H9 (cell line): Measurements from ENCODE around the gene SYCE1. TPM values are rescaled to one million over a fixed set of nuclear protein-coding genes. Genes with fewer than 3 reads are reported as not detected.

Source experiments
- DNase-seq: peaks from one replicate; pipeline ENCODE4 v3.0.0-alpha.2; 2017
- H2AFZ ChIP-seq: one replicate; pipeline ENCODE4 v1.6.1; 2013; ENCODE audit warnings: mild to moderate bottlenecking, low read length, control low read depth, moderate library complexity
- H2AK5ac ChIP-seq: 2 replicates; pipeline ENCODE4 v1.6.1; 2013; ENCODE audit warnings: low read length, control low read depth, mixed read lengths; ENCODE audit not compliant: insufficient read length
- H2BK120ac ChIP-seq: one replicate; pipeline ENCODE4 v1.6.1; 2013; ENCODE audit warnings: low read depth, mild to moderate bottlenecking, low read length, control low read depth, inconsistent platforms; ENCODE audit not compliant: poor library complexity, severe bottlenecking
- H2BK12ac ChIP-seq: 2 replicates; pipeline ENCODE4 v1.6.1; 2013; ENCODE audit warnings: low read length, control low read depth, mixed read lengths, low read depth; ENCODE audit not compliant: insufficient read length
- H2BK15ac ChIP-seq: 2 replicates; pipeline ENCODE4 v1.6.1; 2013; ENCODE audit warnings: low read depth, low read length, control low read depth
- H2BK20ac ChIP-seq: one replicate; pipeline ENCODE4 v1.6.1; 2013; ENCODE audit warnings: low read depth, mild to moderate bottlenecking, low read length, control low read depth, inconsistent platforms; ENCODE audit not compliant: poor library complexity, severe bottlenecking
- H2BK5ac ChIP-seq: 2 replicates; pipeline ENCODE4 v1.6.1; 2013; ENCODE audit warnings: low read length, control low read depth, mixed read lengths; ENCODE audit not compliant: insufficient read length
- H3K14ac ChIP-seq: 2 replicates; pipeline ENCODE4 v1.6.1; 2013; ENCODE audit warnings: low read length, control low read depth; ENCODE audit not compliant: insufficient read depth
- H3K18ac ChIP-seq: 2 replicates; pipeline ENCODE4 v1.6.1; 2013; ENCODE audit warnings: low read depth, mild to moderate bottlenecking, mixed read lengths, low read length, control low read depth; ENCODE audit not compliant: insufficient read length
- H3K23ac ChIP-seq: 2 replicates; pipeline ENCODE4 v1.6.1; 2013; ENCODE audit warnings: low read length, control low read depth, mixed read lengths, low read depth; ENCODE audit not compliant: insufficient read length
- H3K23me2 ChIP-seq: 2 replicates; pipeline ENCODE4 v1.6.1; 2013; ENCODE audit warnings: low read depth, mild to moderate bottlenecking, mixed read lengths, low read length, control low read depth; ENCODE audit not compliant: insufficient read length, poor library complexity, severe bottlenecking
- H3K27ac ChIP-seq: 2 replicates; pipeline ENCODE4 v1.5.1; 2013; ENCODE audit warnings: low read length, control low read depth, mixed read lengths, low read depth; ENCODE audit not compliant: insufficient read length
- H3K27me3 ChIP-seq: 2 replicates; pipeline ENCODE4 v1.6.1; 2013; ENCODE audit warnings: low read length, control low read depth, inconsistent platforms; ENCODE audit not compliant: insufficient read depth
- H3K4ac ChIP-seq: 2 replicates; pipeline ENCODE4 v1.6.1; 2013; ENCODE audit warnings: low read depth, mild to moderate bottlenecking, control low read depth, inconsistent platforms, low read length, moderate library complexity
- H3K4me1 ChIP-seq: 2 replicates; pipeline ENCODE4 v1.6.1; 2013; ENCODE audit warnings: low read length, control low read depth, inconsistent platforms; ENCODE audit not compliant: insufficient read depth
- H3K4me2 ChIP-seq: 2 replicates; pipeline ENCODE4 v1.6.1; 2013; ENCODE audit warnings: low read length, control low read depth, mixed read lengths; ENCODE audit not compliant: insufficient read length, insufficient read depth
- H3K56ac ChIP-seq: 2 replicates; pipeline ENCODE4 v1.6.1; 2013; ENCODE audit warnings: low read depth, mild to moderate bottlenecking, mixed read lengths, low read length, control low read depth; ENCODE audit not compliant: insufficient read length
- H3K79me1 ChIP-seq: 2 replicates; pipeline ENCODE4 v1.6.1; 2013; ENCODE audit warnings: low read depth, mild to moderate bottlenecking, moderate library complexity, low read length, control low read depth, inconsistent platforms; ENCODE audit not compliant: insufficient read depth, poor library complexity, severe bottlenecking
- H3K79me2 ChIP-seq: 2 replicates; pipeline ENCODE4 v1.6.1; 2013; ENCODE audit warnings: low read length, control low read depth, inconsistent platforms; ENCODE audit not compliant: insufficient read depth
- H3K9ac ChIP-seq: 2 replicates; pipeline ENCODE4 v1.6.1; 2013; ENCODE audit warnings: low read length, control low read depth, mixed read lengths; ENCODE audit not compliant: insufficient read length; ENCODE audit errors: extremely low read depth
- H3K9me3 ChIP-seq: one replicate; pipeline ENCODE4 v1.6.1; 2013; ENCODE audit warnings: low read depth, low read length, inconsistent platforms; ENCODE audit not compliant: control insufficient read depth
- H3T11ph ChIP-seq: one replicate; pipeline ENCODE4 v1.6.1; 2013; ENCODE audit warnings: mild to moderate bottlenecking, low read length, control low read depth, inconsistent platforms
- H4K20me1 ChIP-seq: one replicate; pipeline ENCODE4 v1.6.1; 2013; ENCODE audit not compliant: control insufficient read depth, insufficient read length, insufficient read depth
- H4K5ac ChIP-seq: 2 replicates; pipeline ENCODE4 v1.6.1; 2013; ENCODE audit warnings: low read depth, mild to moderate bottlenecking, mixed read lengths, low read length, control low read depth; ENCODE audit not compliant: insufficient read length
- H4K8ac ChIP-seq: replicated peaks from 2 replicates; pipeline ENCODE4 v1.6.1; 2013; ENCODE audit warnings: low read length, control low read depth, mixed read lengths, low read depth; ENCODE audit not compliant: insufficient read length
- H4K91ac ChIP-seq: 2 replicates; pipeline ENCODE4 v1.6.1; 2013; ENCODE audit warnings: low read depth, mild to moderate bottlenecking, moderate library complexity, mixed read lengths, low read length, control low read depth; ENCODE audit not compliant: insufficient read length
- H3K27ac Mint-ChIP-seq, 3 experiments: 2 replicates in 2 of 3; 3 replicates in 1 of 3; pipeline ENCODE4 v1.8.0; 2020 to 2021; ENCODE audit warnings: mixed read lengths in 3 of 3, mild to moderate bottlenecking in 1 of 3, moderate library complexity in 1 of 3
- H3K27me3 Mint-ChIP-seq: 2 replicates; pipeline ENCODE4 v1.8.0; 2021; ENCODE audit warnings: low read depth, mild to moderate bottlenecking, moderate library complexity, mixed read lengths
- H3K36me3 Mint-ChIP-seq, 3 experiments: 2 replicates in 2 of 3; 3 replicates in 1 of 3; pipeline ENCODE4 v1.8.0; 2020 to 2021; ENCODE audit warnings: low read depth in 3 of 3, mixed read lengths in 3 of 3; ENCODE audit not compliant: insufficient read depth in 1 of 3
- H3K4me1 Mint-ChIP-seq, 2 experiments: 2 replicates each; pipeline ENCODE4 v1.8.0; 2020; ENCODE audit warnings: mixed read lengths in 2 of 2
- H3K4me3 Mint-ChIP-seq, 2 experiments: 2 replicates in 1 of 2; 3 replicates in 1 of 2; pipeline ENCODE4 v1.8.0; 2020 to 2021; ENCODE audit warnings: mild to moderate bottlenecking in 2 of 2, mixed read lengths in 2 of 2, moderate library complexity in 1 of 2
- H3K9me3 Mint-ChIP-seq, 2 experiments: 2 replicates in 1 of 2; 3 replicates in 1 of 2; pipeline ENCODE4 v1.8.0; 2020; ENCODE audit warnings: mild to moderate bottlenecking in 2 of 2, mixed read lengths in 2 of 2, moderate library complexity in 1 of 2
- CTCF ChIP-seq: fragments of 200-600 bp; sonication (generic); conservative IDR thresholded peaks from 3 replicates; pipeline ENCODE4 v1.8.0; 2021; ENCODE audit warnings: antibody characterized with exemption, mild to moderate bottlenecking
- WGBS: extraction: QIAGEN DNeasy Blood & Tissue Kit; methylation state at CpG from one replicate; pipeline ENCODE4 v1.1.7; 2013; ENCODE audit warnings: missing lambda C conversion rate, low lambda C conversion rate, mixed read lengths; ENCODE audit not compliant: insufficient read length; ENCODE audit errors: extremely low coverage; 5-methylcytosine and 5-hydroxymethylcytosine counted together
- total RNA-seq: library from RNA; stranded (reverse); gene quantifications from 2 replicates; pipeline ENCODE4 v1.2.1, GENCODE V29; 2021

Gene SYCE1
- total RNA-seq, 1 experiment from 2014 or later = not detected

- Mint-ChIP-seq H3K9me3 (peaks cover 79 to 83% of the 10 kb centered on the region in 2 experiments), H3K27me3 (peaks cover 1% of the 10 kb centered on the region; the same call in 1 of the 2 replicates), H3K4me1 (no peaks in the 10 kb centered on the region), H3K36me3 (peaks cover 0 to 8% (median 2%) of the 10 kb centered on the region in 3 experiments; a peak in 4 of 7 replicates), H3K27ac (no peak overlapping the region), H3K4me3 (no peak overlapping the region)
- Histone ChIP-seq H3T11ph (no peak overlapping the region), H3K79me2 (no peaks in the 10 kb centered on the region), H2BK120ac (no peak overlapping the region), H2AK5ac (no peak overlapping the region), H3K23ac (no peak overlapping the region), H2AFZ (no peak overlapping the region), H2BK15ac (no peak overlapping the region), H3K56ac (no peak overlapping the region), H3K4me1 (no peaks in the 10 kb centered on the region), H4K91ac (no peak overlapping the region), H4K5ac (no peak overlapping the region), H3K18ac (no peak overlapping the region), H2BK20ac (no peak overlapping the region), H3K27me3 (no peaks in the 10 kb centered on the region), H3K9me3 (peaks cover 51% of the 10 kb centered on the region), H3K9ac (no peak overlapping the region), H3K14ac (no peak overlapping the region), H3K4me2 (no peak overlapping the region), H2BK5ac (no peak overlapping the region), H3K23me2 (no peaks in the 10 kb centered on the region), H3K4ac (no peak overlapping the region), H4K8ac (no peak overlapping the region), H3K27ac (no peak overlapping the region), H4K20me1 (no peaks in the 10 kb centered on the region), H3K79me1 (no peaks in the 10 kb centered on the region), H2BK12ac (no peak overlapping the region)
- no peak for DNase-seq
- WGBS = no CpG with 5 or more reads among the region's 4 CpGs
- TF ChIP-seq CTCF = no peak
Observed at GRCh38 chr10:133516057-133516456, 49.3 kb downstream of the SYCE1 start.
